ENCODE results near the gene KRTAP5-10.
"Not testable (repeated sequence)": the region's sequence is repeated elsewhere in the genome, so short reads cannot be mapped to it uniquely, and the experiment has no call there.

The KRTAP5-10 gene

GRCh38 chr11:71566081-71566620, 788 bp downstream of the KRTAP5-10 start:
- no peak for DNase-seq (ENCODE audit: extremely low read depth, low read depth)
- no peak overlapping the region for H3K4me3 ChIP-seq (replicated peaks; ENCODE audit: low read depth, low read length)
- TF ChIP-seq CTCF (IDR thresholded peaks at IDR 0.05; ENCODE audit: low read depth, low read length, missing control alignments) = no peak

- H3K4me3 ChIP-seq (replicated peaks; ENCODE audit: low read depth, low read length); DNase-seq (ENCODE audit: extremely low read depth, low read depth): not testable (repeated sequence)
Observed at GRCh38 chr11:71566626-71567599, 1.6 kb downstream of the KRTAP5-10 start.

GRCh38 chr11:71567633-71568032, 2.3 kb downstream of the KRTAP5-10 start:
- not testable (repeated sequence) for DNase-seq (ENCODE audit: extremely low read depth, low read depth); H3K4me3 ChIP-seq (replicated peaks; ENCODE audit: low read depth, low read length)

- DNase-seq (ENCODE audit: extremely low read depth, low read depth) = no peak
- H3K4me3 ChIP-seq (replicated peaks; ENCODE audit: low read depth, low read length) = no peak overlapping the region
- TF ChIP-seq CTCF (IDR thresholded peaks at IDR 0.05; ENCODE audit: low read depth, low read length, missing control alignments) = no peak
Observed at GRCh38 chr11:71568704-71569349, 3.5 kb downstream of the KRTAP5-10 start.

GRCh38 chr11:71571101-71571850, 5.9 kb downstream of the KRTAP5-10 start:
- DNase-seq (ENCODE audit: extremely low read depth, low read depth); H3K4me3 ChIP-seq (replicated peaks; ENCODE audit: low read depth, low read length): not testable (repeated sequence)

GRCh38 chr11:71572811-71573210, 7.4 kb downstream of the KRTAP5-10 start:
- no peak overlapping the region for H3K4me3 ChIP-seq (replicated peaks; ENCODE audit: low read depth, low read length)
- TF ChIP-seq CTCF (IDR thresholded peaks at IDR 0.05; ENCODE audit: low read depth, low read length, missing control alignments) = no peak
- no peak for DNase-seq (ENCODE audit: extremely low read depth, low read depth)

- no peak overlapping the region for H3K4me3 ChIP-seq (replicated peaks; ENCODE audit: low read depth, low read length)
- TF ChIP-seq CTCF (IDR thresholded peaks at IDR 0.05; ENCODE audit: low read depth, low read length, missing control alignments) = no peak
- DNase-seq (ENCODE audit: extremely low read depth, low read depth) = no peak
Observed at GRCh38 chr11:71574418-71574817, 9.1 kb downstream of the KRTAP5-10 start.

Measured in HFF-Myc (cell line).